Measurements from ENCODE around the gene STXBP5.

STXBP5 gene

GRCh38 chr6:147209762-147210449 is 5.7 kb downstream of the STXBP5 start:
- Histone ChIP-seq H3K36me3 (replicated peaks; ENCODE audit: low read depth, low read length) (no peaks in the 10 kb centered on the region), H2AFZ (ENCODE audit: low read depth, low read length) (no peak overlapping the region), H3K4me2 (ENCODE audit: low read length) (no peak overlapping the region), H3K9me3 (ENCODE audit: insufficient read depth, low read length) (no peaks in the 10 kb centered on the region), H3K9ac (ENCODE audit: low read length) (no peak overlapping the region), H3K4me3 (ENCODE audit: low read length) (no peak overlapping the region), H3K27me3 (ENCODE audit: low read depth, low read length) (no peaks in the 10 kb centered on the region), H3K4me1 (ENCODE audit: low read length) (peaks cover 7% of the 10 kb centered on the region; the same call in 1 of the 2 replicates), H4K20me1 (ENCODE audit: insufficient read depth, low read length) (no peaks in the 10 kb centered on the region), H3K27ac (ENCODE audit: low read length) (no peak overlapping the region), H3K79me2 (ENCODE audit: low read length) (peaks cover under 1% of the 10 kb centered on the region)
- no peak for TF ChIP-seq CTCF (IDR thresholded peaks at IDR 0.05; ENCODE audit: low read depth, low read length)
- no peak for TF ChIP-seq EZH2phosphoT487 (IDR thresholded peaks at IDR 0.05; ENCODE audit: low read depth)

DNA sequence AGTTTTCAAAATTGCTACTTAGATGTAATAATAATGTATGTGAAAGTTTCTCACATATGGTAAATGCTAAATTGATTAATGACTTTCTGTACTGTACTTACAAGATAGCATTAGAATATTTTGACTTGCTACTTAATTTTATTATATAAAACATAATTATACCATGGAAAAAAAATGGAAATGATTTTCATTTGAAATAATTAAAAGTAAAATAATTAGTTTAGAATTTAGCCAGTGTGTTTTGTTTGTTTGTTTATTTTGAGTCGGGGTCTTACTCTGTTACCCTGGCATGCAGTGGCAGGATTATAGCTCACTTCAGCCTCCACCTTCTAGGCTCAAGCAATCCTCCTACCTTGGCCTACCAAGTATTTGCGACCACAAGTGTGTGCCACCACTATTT is 7.1 kb downstream of the STXBP5 start:
- Histone ChIP-seq H3K36me3 (replicated peaks; ENCODE audit: low read depth, low read length) (no peaks in the 10 kb centered on the region), H3K4me3 (ENCODE audit: low read length) (no peak overlapping the region), H3K4me2 (ENCODE audit: low read length) (no peak overlapping the region), H3K27me3 (ENCODE audit: low read depth, low read length) (no peaks in the 10 kb centered on the region), H3K9me3 (ENCODE audit: insufficient read depth, low read length) (no peaks in the 10 kb centered on the region), H4K20me1 (ENCODE audit: insufficient read depth, low read length) (no peaks in the 10 kb centered on the region), H3K4me1 (ENCODE audit: low read length) (no peaks in the 10 kb centered on the region), H3K27ac (ENCODE audit: low read length) (no peak overlapping the region), H3K9ac (ENCODE audit: low read length) (no peak overlapping the region), H3K79me2 (ENCODE audit: low read length) (no peaks in the 10 kb centered on the region), H2AFZ (ENCODE audit: low read depth, low read length) (no peak overlapping the region)
- TF ChIP-seq CTCF (IDR thresholded peaks at IDR 0.05; ENCODE audit: low read depth, low read length) (no peak), EZH2phosphoT487 (IDR thresholded peaks at IDR 0.05; ENCODE audit: low read depth) (no peak)

- H2AFZ ChIP-seq (ENCODE audit: low read depth, low read length): no peak overlapping the region
- no peak overlapping the region for H3K27ac ChIP-seq (ENCODE audit: low read length)
- H3K36me3 ChIP-seq (replicated peaks; ENCODE audit: low read depth, low read length): no peaks in the 10 kb centered on the region
- no peaks in the 10 kb centered on the region for H3K4me1 ChIP-seq (ENCODE audit: low read length)
- H3K27me3 ChIP-seq (ENCODE audit: low read depth, low read length): no peaks in the 10 kb centered on the region
- no peaks in the 10 kb centered on the region for H3K9me3 ChIP-seq (ENCODE audit: insufficient read depth, low read length)
- H3K4me3 ChIP-seq (ENCODE audit: low read length): no peak overlapping the region
- H3K79me2 ChIP-seq (ENCODE audit: low read length): no peaks in the 10 kb centered on the region
- no peak for TF ChIP-seq EZH2phosphoT487 (IDR thresholded peaks at IDR 0.05; ENCODE audit: low read depth)
- TF ChIP-seq CTCF (IDR thresholded peaks at IDR 0.05; ENCODE audit: low read depth, low read length): no peak
- H3K4me2 ChIP-seq (ENCODE audit: low read length): no peak overlapping the region
- no peak overlapping the region for H3K9ac ChIP-seq (ENCODE audit: low read length)
- no peaks in the 10 kb centered on the region for H4K20me1 ChIP-seq (ENCODE audit: insufficient read depth, low read length)
Measured at GRCh38 chr6:147211831-147212230, 7.6 kb downstream of the STXBP5 start.

DNA sequence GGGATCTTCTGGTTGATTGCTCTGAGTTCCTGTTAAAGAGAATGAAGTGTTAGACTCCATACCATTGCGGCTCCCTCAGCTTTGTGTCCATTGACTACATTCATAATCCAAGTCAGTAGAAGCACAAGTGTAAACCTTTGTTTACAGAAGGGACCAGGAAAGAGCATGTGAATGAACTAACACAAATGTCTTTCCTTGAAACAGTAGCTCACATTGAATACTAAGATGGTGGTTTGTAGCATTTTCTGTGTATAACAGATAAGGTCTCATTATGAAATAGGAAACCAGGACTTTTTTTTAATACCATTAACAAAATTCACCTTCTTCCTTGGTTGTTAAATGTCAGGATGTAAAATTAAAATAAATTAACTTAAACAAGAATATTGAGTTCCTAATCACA is 8.4 kb downstream of the STXBP5 start:
- H4K20me1 ChIP-seq (ENCODE audit: insufficient read depth, low read length): no peaks in the 10 kb centered on the region
- H2AFZ ChIP-seq (ENCODE audit: low read depth, low read length): no peak overlapping the region
- no peaks in the 10 kb centered on the region for H3K79me2 ChIP-seq (ENCODE audit: low read length)
- no peaks in the 10 kb centered on the region for H3K36me3 ChIP-seq (replicated peaks; ENCODE audit: low read depth, low read length)
- no peak overlapping the region for H3K9ac ChIP-seq (ENCODE audit: low read length)
- H3K27ac ChIP-seq (ENCODE audit: low read length): no peak overlapping the region
- H3K4me3 ChIP-seq (ENCODE audit: low read length): no peak overlapping the region
- no peaks in the 10 kb centered on the region for H3K27me3 ChIP-seq (ENCODE audit: low read depth, low read length)
- H3K4me1 ChIP-seq (ENCODE audit: low read length): no peaks in the 10 kb centered on the region
- TF ChIP-seq EZH2phosphoT487 (IDR thresholded peaks at IDR 0.05; ENCODE audit: low read depth) (no peak), CTCF (IDR thresholded peaks at IDR 0.05; ENCODE audit: low read depth, low read length) (no peak)
- H3K4me2 ChIP-seq (ENCODE audit: low read length): no peak overlapping the region
- H3K9me3 ChIP-seq (ENCODE audit: insufficient read depth, low read length): no peaks in the 10 kb centered on the region
